Suppressor macrophage treated with lipopolysaccharide for 4 hours (primary cell): ENCODE data around the gene WFDC8.
A peak's percentile ranks its signal among the peaks of the same experiment; 100 is the strongest.

Experiments
- DNase-seq: peaks from one replicate; pipeline ENCODE4 v3.0.0-alpha.2; 2020

WFDC8 gene

GRCh38 chr20:45547206-45547770 lies 31.8 kb downstream of the WFDC8 start, which contains the start of gene EPPIN:
Gene EPPIN (minus strand): TSS chr20:45547401. CDS start chr20:45547357, 44 bp downstream.
- DNase-seq = no peak

DNA sequence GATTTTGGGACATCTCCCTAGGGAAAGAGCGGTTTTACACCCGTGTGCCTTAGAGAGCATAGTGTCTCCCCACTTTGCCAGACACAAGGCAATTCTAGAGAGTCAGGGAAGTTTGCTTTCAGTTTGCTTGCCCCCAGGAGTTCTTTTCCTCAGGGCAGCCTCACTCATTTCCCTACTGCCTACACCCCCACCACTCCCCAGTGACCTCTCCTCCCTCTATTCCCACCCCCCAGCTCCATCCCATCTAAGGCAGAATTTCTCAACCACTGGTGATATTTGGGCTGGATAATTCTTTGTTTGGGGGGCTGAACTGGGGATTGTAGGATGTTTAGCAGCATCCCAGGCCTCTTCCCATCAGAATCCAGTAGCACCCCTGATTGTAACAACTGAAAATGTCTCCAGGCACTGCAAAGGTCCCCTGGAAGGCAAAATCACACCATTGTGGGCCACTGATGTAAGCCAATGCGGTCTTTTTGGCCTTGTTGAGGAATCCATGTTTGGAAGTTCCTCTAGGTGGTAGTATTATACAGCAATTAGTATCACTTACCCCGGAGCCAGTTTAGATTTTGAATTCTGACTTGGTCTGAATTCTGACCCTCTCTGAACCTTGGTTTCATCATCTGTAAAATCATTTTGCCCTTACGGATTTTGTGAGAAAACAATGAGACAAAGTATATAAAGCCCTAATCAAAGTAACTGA lies 33.2 kb downstream of the WFDC8 start:
- DNase-seq = peak; percentile 21

DNA sequence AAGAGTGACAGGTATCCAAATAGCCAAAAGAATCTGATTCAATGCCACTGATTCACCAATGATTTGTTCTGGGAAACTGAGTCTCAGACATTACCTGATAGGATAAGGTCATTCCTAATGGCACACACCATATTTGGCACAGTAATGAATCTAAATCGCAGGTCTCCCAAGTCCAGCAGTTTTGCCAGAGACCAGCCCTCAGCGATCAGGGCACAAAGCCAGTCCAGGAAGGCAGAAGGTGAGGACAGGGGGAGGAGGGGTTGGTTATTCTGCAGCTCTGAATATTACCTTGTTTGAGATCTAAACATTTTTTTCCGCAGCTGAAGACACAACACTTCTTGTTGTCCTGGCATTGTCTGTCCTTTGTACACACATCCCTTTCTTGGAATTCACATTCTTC lies 33.7 kb downstream of the WFDC8 start:
- no peak for DNase-seq

DNA sequence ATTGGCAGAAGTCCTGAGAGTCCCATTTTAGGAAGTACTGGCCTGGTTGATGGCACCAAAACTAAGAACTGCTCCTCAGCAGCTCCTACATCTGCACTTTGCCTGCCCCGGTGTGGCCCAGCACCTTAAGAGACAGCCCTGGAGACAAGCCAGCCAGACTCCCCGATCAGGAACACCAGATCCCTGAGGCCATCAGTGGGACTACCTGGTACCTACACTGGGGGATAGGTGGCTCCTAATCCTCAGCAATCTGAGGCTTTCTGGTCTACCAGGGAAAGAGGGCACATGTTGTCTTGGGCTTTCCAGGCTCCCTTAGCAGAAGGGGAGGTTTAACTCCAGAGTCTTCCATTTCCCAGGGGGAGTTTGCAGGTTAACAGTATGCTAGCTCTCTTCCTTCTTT lies 39.7 kb downstream of the WFDC8 start, which contains the start of gene WFDC6:
TSS of gene WFDC6 (minus strand) at position 101 of the 400 bp plus-strand sequence. CDS start at position 26, 75 bp downstream.
- no peak for DNase-seq

DNA sequence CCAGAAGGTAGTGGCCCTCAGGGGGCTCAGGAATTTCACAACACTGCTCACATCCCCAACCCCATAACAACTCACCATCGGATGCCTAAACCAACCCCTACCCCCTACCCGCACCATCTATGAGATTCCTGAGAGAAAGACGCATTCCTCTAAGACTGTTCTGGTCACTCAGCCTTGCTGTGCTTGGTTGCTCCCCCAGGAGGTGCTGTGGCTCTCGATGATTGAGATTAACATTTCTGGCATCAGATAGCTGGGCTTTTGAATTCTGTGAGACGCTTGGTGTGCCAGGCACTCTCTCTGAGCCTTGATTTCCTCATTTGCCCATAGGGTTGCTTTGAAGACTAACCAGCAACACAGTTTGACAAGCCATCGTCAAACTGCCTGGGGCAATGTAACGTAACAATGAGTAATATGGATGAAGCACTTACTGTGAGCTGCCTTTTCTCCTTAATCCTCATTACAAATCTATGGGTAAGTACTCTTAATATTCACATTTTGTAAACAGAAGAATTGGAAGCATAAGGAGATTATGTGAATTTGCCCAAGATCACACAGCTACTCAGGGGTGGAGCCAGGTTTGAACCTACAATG lies 40.8 kb downstream of the WFDC8 start:
- no peak for DNase-seq

DNA sequence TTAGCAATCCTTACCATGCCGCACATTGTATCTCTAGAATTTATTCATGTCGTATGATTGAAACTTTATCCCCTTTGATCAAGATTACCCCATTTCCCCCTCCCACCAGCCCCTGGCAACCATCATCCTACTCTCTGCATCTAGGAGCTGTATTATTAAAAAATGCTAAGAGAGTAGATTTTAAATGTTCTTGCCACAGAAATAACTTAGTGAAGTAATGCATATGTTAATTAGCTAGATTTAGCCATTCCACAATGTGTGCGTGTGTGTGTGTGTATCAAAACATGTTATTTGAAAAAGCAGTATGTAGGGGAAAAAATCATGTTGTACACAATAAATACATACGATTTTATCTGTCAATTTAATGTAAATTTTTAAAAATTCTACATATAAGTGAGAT lies 51.8 kb downstream of the WFDC8 start:
- DNase-seq = no peak

DNA sequence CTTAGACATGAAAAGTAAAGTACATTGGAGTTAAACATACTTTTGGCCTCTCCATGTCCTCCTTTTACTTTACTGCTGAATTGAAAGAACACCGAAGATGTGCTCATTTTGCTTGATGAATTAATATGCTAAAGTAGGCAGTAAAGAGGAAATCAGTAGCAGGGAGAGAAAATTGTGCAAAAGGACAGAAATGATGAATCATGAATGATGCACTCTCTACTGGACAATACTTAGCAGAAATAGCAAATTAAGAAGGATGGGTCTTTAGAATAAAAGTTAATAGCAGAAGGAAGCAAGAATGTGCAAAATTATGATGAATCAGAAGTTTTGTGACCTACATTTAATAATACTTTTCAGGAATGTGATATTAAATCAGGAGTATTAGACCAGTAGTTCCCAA lies 55.3 kb downstream of the WFDC8 start:
- DNase-seq = peak; percentile 50

DNA sequence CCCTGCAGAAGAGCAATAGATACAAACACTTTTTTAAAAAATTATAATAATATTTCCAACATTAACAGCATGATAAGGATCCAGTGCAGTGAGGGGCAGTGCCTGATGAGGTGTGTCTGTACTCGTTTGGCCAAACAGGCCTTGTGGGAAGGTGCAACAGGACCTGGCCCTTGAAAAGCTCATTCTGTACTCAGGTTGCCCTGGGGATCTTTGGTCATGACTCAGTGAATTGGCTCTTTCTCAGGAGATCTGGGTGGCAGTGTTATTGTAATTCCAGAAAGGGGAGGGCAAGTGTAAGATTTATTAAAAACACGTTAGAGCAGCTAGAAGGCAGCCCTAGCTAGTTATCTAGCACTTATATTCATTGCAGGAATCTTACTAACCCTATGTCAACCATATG lies 60.8 kb downstream of the WFDC8 start:
- DNase-seq = no peak

DNA sequence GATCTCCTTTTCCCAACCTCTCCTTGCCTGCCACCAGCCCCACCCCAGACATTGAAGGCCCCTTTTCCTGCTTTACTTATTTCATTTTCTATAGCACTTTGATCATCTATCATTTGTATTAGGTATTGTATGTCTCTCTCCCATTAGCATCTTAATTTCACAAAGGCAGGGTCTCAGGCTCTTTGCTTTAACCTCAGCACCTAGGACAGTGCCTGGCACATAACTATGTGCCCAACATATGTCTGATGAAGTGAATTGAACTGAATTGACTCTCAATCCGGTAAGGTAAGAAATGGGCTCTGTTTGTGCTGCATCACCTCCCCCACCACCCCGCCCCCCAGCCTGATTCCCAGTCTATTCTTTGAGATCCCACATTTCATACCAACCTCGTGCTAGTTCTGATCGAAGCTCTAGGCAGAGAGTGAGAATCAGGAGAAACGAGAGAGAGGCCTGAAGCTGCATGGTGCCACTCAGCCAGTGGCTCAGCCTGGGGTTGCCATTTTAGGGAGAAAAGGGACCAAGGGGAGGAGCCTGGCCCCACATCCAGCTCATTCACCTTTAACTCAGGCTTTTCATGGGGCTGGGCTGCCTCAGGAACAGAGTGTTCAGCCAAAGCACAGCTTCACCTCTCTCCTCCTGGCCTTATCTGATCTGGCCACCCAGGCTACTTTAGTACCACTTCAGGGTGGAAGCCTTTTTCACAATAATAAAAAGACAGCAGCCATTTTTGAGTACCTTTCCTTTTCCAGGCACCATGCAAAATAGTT lies 63.8 kb downstream of the WFDC8 start, which contains the start of gene SPINT3:
TSS of gene SPINT3 (minus strand) at position 476 of the 767 bp plus-strand sequence. CDS start at position 462, 14 bp downstream.
- no peak for DNase-seq

DNA sequence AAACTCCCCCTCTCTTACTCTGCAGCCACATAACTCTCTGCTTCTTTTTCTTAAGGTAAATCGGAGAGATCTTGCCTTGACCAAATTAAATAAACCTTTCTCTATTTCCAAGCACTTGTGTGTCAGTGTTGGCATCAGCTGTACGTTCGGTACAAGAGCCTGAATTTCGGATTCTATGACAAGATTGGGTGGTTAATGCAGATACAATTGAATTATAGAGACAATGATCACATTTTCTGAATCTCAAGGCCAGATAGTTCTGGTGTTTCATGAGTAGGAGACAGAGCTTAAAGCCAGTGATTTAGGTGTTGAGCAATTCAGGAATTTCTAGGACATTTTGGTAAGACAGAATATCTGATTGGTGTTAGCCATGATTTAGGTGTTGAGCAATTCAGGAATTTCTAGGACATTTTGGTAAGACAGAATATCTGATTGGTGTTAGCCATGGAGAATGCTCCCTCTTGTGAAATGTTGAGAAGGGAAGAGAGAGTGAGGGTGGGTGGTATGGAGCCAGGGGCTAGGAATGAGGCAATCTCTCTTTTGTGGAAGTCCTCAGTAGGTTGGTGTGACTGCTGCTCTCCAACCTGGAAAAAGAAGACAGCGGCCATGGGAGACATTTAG lies 68.7 kb downstream of the WFDC8 start:
- DNase-seq = peak; percentile 54

DNA sequence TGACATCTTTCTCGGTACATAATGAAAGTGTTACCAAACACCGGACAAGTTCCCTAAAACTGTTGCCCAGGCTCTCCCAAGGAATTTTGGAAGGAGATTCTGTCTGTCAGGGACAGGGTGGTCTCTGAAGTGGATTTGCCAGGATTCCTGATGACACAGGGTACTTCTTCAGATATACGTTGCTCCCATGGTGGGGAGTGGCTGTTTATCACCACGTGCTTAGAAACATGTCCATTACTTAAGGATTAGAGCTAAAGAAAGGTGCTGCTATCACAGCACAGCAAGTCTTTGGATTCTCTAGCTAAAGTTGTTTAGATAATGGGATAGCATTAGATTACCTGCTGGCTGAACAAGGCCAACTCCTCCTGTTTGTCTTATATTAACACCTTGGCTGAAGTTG lies 70.0 kb downstream of the WFDC8 start:
- no peak for DNase-seq

DNA sequence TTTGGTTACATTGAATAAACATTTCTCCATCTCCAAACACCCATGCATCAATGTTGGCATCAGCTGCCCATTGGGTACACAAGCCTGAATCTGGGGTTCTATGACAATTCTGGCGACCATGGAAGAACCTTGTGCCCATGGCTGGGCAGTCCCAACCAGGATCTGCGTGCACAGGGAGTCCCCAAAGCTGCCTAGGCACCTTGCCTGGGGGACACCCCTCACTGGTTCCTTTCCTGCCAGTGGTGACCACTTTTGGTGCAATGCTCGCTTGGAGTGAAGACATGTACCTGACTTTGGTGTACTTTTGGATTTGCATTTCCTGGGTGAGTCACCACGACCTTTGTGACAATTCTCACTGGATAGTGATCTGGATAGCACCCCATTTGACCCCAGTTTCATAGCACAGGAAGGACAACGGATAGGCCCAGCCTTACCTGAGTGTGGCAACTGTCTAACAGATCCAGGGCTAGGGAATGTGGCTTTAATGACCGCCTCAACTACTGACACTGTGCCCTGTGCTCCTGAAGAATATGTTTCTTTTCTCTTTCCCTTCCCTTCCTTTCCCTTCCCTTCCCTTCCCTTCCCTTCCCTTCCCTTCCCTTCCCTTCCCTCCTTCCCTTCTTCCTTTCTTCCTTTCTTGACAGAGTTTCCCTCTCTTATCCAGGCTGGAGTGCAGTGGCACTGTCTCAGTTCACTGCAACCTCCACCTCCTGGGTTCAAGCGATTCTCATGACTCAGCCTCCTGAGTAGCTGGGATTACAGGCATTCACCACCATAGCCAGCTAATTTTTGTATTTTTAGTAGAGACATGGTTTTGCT lies 70.8 kb downstream of the WFDC8 start:
- no peak for DNase-seq

DNA sequence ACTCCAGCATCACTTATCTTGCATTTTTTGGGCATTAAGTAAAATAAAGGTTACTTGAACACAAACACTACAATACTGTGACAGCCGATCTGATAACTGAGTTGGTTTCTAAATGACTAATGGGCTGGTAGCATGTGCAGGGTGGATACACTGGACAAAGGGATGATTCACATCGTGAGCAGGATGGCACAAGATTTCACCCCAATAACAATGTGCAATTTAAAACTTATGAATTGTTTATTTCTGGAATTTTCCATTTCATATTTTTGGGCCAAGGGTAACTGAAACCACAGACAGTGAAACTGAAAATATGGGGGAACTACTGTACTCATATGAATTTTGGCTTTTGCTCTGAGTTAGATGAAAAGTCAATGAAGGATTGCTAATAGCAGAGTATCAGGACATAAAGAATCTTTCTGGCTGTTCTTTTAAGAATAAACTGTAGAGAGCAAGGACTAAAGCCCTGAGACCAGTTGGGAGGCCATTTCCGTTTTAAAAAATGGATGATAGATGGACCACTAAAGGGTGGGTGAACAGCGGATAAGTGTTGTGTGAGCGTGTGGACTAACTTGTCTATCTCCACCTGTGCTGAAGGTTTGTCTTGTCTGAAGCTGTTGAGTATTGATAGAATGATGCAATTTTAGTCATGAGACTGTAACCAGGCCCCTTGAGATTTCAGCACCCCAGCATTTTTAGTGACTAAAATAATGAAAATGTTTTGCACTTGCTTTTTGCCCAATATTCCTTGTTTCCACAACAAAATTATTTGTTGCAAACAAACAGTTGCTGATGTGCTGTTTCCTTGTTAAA lies 71.9 kb downstream of the WFDC8 start:
- DNase-seq = peak; percentile 79

GRCh38 chr20:45506398-45506797 lies 72.7 kb downstream of the WFDC8 start:
- DNase-seq = no peak

GRCh38 chr20:45503403-45503802 lies 75.7 kb downstream of the WFDC8 start:
- DNase-seq = peak; percentile 64

- DNase-seq = no peak
Observed at GRCh38 chr20:45502561-45502960, 76.5 kb downstream of the WFDC8 start.
